Middle frontal gyrus (tissue), 1 donor: ENCODE data around the gene INO80B.
A peak's percentile ranks its signal among the peaks of the same experiment; 100 is the strongest.
"Not testable (repeated sequence)": the region's sequence is repeated elsewhere in the genome, so short reads cannot be mapped to it uniquely, and the experiment has no call there.

ENCODE experiments used
- DNase-seq: peaks from one replicate; pipeline ENCODE4 v3.0.0-alpha.2; 2015; ENCODE audit warnings: low spot score; ENCODE audit errors: extremely low spot score

The INO80B gene

GRCh38 chr2:74447230-74447999 lies 7.5 kb upstream of the INO80B start:
- DNase-seq, result no peak

- no peak for DNase-seq
These were observed 6.1 kb upstream of the INO80B start for GRCh38 chr2:74448771-74449170.

- DNase-seq, result no peak
These were observed 4.2 kb upstream of the INO80B start for GRCh38 chr2:74450570-74451190.

GRCh38 chr2:74457129-74457548 lies 2.3 kb downstream of the INO80B start:
- peak; percentile 30 for DNase-seq

- no peak for DNase-seq
These were observed 2.8 kb downstream of the INO80B start for GRCh38 chr2:74457549-74458131.

GRCh38 chr2:74458132-74458937 lies 3.4 kb downstream of the INO80B start, which contains the start of gene WBP1:
Gene WBP1 (plus strand): TSS chr2:74458438. CDS start chr2:74458603, 165 bp downstream.
- peak; percentile 99 for DNase-seq

GRCh38 chr2:74458938-74459363 lies 4.1 kb downstream of the INO80B start:
- DNase-seq, result no peak

GRCh38 chr2:74459503-74460118 lies 4.7 kb downstream of the INO80B start:
- DNase-seq, result not testable (repeated sequence)

- DNase-seq, result not testable (repeated sequence)
These were observed 5.3 kb downstream of the INO80B start for GRCh38 chr2:74460187-74460586.

GRCh38 chr2:74461187-74462053 lies 6.5 kb downstream of the INO80B start:
- no peak for DNase-seq

GRCh38 chr2:74462054-74462785 lies 7.3 kb downstream of the INO80B start:
- no peak for DNase-seq

- no peak for DNase-seq
These were observed 7.9 kb downstream of the INO80B start for GRCh38 chr2:74462786-74463105.

GRCh38 chr2:74464406-74464805 lies 9.5 kb downstream of the INO80B start:
- no peak for DNase-seq

GRCh38 chr2:74470742-74471141 lies 15.9 kb downstream of the INO80B start:
- not testable (repeated sequence) for DNase-seq

- DNase-seq, result no peak
These were observed 16.6 kb downstream of the INO80B start for GRCh38 chr2:74471332-74472065.

GRCh38 chr2:74472086-74472944 lies 17.4 kb downstream of the INO80B start, which contains the start of gene MRPL53:
Gene MRPL53 (minus strand): TSS chr2:74472680. CDS start chr2:74472660, 20 bp downstream.
- DNase-seq, result peak; percentile 96

- DNase-seq, result no peak
These were observed 18.0 kb downstream of the INO80B start for GRCh38 chr2:74472945-74473258.

GRCh38 chr2:74474481-74474880 lies 19.6 kb downstream of the INO80B start:
- DNase-seq, result no peak
